Activated naive CD4-positive, alpha-beta T cell treated with anti-CD3 and anti-CD28 coated beads, Interleukin-2, amount 50 U/mL, for 24 hours (primary cell): Measurements from ENCODE around the gene IL1B.
A peak's percentile ranks its signal among the peaks of the same experiment; 100 is the strongest.

Experiments
- H3K27ac Mint-ChIP-seq: one replicate; pipeline ENCODE4 v1.8.0; 2021; ENCODE audit warnings: mild to moderate bottlenecking, mixed read lengths
- H3K27me3 Mint-ChIP-seq: one replicate; pipeline ENCODE4 v1.8.0; 2021; ENCODE audit warnings: mixed read lengths
- H3K36me3 Mint-ChIP-seq: one replicate; pipeline ENCODE4 v1.8.0; 2021; ENCODE audit warnings: mixed read lengths
- H3K4me1 Mint-ChIP-seq: one replicate; pipeline ENCODE4 v1.8.0; 2021; ENCODE audit warnings: mixed read lengths
- H3K4me3 Mint-ChIP-seq: one replicate; pipeline ENCODE4 v1.8.0; 2021; ENCODE audit warnings: mild to moderate bottlenecking, mixed read lengths
- H3K9me3 Mint-ChIP-seq: one replicate; pipeline ENCODE4 v1.8.0; 2021; ENCODE audit warnings: mixed read lengths

Gene IL1B

GRCh38 chr2:112807233-112807807 is 29.3 kb downstream of the IL1B start:
- Mint-ChIP-seq H3K4me3 (no peak overlapping the region), H3K27me3 (no peaks in the 10 kb centered on the region), H3K36me3 (peaks cover 2% of the 10 kb centered on the region), H3K27ac (no peak overlapping the region), H3K4me1 (peaks cover 16% of the 10 kb centered on the region), H3K9me3 (peaks cover 14% of the 10 kb centered on the region)

DNA sequence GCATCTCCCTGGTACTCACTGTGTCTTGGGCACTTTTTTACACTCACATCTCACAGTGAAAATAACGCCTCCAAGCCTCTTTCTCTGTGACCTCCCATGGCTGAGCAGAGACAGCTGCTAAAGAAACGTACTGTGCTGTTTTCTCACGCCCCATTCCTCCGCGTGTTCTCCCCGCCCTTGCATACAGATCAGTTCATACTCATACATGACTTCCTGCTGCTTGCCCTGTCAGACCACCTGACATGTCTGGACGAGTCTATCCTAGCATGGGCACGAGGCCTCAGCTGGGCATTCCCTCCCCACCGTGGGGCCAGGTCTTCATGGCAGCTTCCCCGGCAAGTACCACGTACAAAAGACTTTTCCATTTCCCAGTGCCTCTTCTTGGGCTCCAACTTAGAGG is 31.0 kb downstream of the IL1B start:
- no peak overlapping the region for H3K27ac Mint-ChIP-seq
- peaks cover 4% of the 10 kb centered on the region for H3K4me1 Mint-ChIP-seq
- H3K27me3 Mint-ChIP-seq: no peaks in the 10 kb centered on the region
- no peaks in the 10 kb centered on the region for H3K36me3 Mint-ChIP-seq
- H3K9me3 Mint-ChIP-seq: peaks cover 14% of the 10 kb centered on the region
- no peak overlapping the region for H3K4me3 Mint-ChIP-seq

DNA sequence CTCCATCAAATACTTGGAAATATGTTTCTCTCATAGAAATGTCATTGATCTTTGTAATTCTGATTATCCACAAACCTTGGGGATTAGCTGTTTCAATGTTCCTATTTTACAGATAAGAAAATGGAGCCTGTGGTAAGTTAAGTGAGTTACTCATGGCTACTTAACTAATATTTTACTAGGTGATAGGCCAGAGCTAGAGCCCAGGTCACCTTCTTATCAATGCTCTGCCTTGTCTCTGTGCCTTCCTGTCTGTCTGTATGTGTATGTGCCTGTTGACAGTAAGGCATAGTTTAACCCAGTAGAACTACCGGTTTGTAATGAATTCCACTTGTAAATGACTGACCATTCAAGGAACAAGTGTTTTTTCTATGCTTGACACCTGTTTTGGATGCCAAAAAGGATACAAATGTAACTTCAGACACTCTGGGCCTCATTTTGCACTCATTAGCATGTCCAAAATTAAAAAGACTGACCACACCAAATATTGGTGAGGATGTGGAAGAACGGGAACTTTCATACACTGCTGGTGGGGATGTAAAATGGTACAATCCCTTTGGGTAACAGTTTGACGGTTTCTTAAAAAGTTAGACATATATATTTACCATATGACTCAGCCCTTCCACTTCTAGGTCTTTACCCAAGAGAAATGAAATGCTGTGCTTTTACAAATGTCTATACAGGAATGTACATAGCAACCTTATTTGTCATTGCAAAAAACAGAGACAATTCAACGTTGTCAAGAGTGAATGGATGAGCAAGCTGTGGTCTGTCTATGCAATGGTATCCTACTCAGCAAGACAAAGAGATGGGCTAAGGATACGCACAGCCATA is 32.7 kb downstream of the IL1B start:
- Mint-ChIP-seq H3K4me1 (peaks cover 4% of the 10 kb centered on the region), H3K27ac (peak overlapping the region; percentile 46)

GRCh38 chr2:112800881-112801583 is 35.5 kb downstream of the IL1B start:
- no peak overlapping the region for H3K4me3 Mint-ChIP-seq
- H3K4me1 Mint-ChIP-seq: peaks cover 4% of the 10 kb centered on the region
- H3K9me3 Mint-ChIP-seq: no peaks in the 10 kb centered on the region
- H3K27ac Mint-ChIP-seq: no peak overlapping the region
- H3K27me3 Mint-ChIP-seq: no peaks in the 10 kb centered on the region
- H3K36me3 Mint-ChIP-seq: no peaks in the 10 kb centered on the region

More for the DNA sequence above, 32.7 kb downstream of the IL1B start:
- no peaks in the 10 kb centered on the region for H3K27me3 Mint-ChIP-seq
- H3K4me3 Mint-ChIP-seq: no peak overlapping the region
- peaks cover 14% of the 10 kb centered on the region for H3K9me3 Mint-ChIP-seq
- no peaks in the 10 kb centered on the region for H3K36me3 Mint-ChIP-seq

GRCh38 chr2:112798979-112799975 is 37.3 kb downstream of the IL1B start:
- Mint-ChIP-seq H3K36me3 (no peaks in the 10 kb centered on the region), H3K27ac (no peak overlapping the region), H3K9me3 (no peaks in the 10 kb centered on the region), H3K27me3 (peaks cover 2% of the 10 kb centered on the region), H3K4me3 (no peak overlapping the region), H3K4me1 (peaks cover under 1% of the 10 kb centered on the region)

GRCh38 chr2:112796486-112796885 is 40.1 kb downstream of the IL1B start:
- H3K4me3 Mint-ChIP-seq: no peak overlapping the region
- peaks cover 2% of the 10 kb centered on the region for H3K27me3 Mint-ChIP-seq
- H3K36me3 Mint-ChIP-seq: no peaks in the 10 kb centered on the region
- H3K4me1 Mint-ChIP-seq: peaks cover 4% of the 10 kb centered on the region
- H3K27ac Mint-ChIP-seq: no peak overlapping the region
- H3K9me3 Mint-ChIP-seq: no peaks in the 10 kb centered on the region

GRCh38 chr2:112795774-112796173 is 40.8 kb downstream of the IL1B start:
- no peak overlapping the region for H3K4me3 Mint-ChIP-seq
- H3K9me3 Mint-ChIP-seq: no peaks in the 10 kb centered on the region
- H3K4me1 Mint-ChIP-seq: peaks cover 4% of the 10 kb centered on the region
- no peak overlapping the region for H3K27ac Mint-ChIP-seq
- peaks cover 2% of the 10 kb centered on the region for H3K27me3 Mint-ChIP-seq
- H3K36me3 Mint-ChIP-seq: no peaks in the 10 kb centered on the region

DNA sequence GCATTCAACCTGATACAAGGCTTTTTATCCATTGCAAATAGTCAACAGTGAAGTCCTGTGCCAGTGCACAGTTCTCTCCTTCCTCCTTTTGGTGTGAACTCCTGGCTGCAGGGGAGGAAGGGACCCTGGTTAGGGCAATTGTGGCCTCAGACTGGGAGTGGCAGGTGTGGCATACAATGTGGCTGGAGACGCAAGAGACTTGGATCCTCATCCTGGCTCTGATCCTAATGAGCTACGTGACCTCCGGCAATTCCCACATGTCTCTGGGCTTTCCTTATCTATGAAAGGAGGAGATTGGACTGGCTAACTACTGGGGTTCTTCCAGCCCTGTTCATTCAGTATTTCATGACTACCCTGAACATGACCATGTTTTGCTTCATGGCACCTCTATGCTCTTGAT is 41.7 kb downstream of the IL1B start:
- Mint-ChIP-seq H3K4me1 (peaks cover 4% of the 10 kb centered on the region), H3K9me3 (no peaks in the 10 kb centered on the region), H3K36me3 (no peaks in the 10 kb centered on the region), H3K27me3 (peaks cover 2% of the 10 kb centered on the region), H3K27ac (no peak overlapping the region), H3K4me3 (no peak overlapping the region)

DNA sequence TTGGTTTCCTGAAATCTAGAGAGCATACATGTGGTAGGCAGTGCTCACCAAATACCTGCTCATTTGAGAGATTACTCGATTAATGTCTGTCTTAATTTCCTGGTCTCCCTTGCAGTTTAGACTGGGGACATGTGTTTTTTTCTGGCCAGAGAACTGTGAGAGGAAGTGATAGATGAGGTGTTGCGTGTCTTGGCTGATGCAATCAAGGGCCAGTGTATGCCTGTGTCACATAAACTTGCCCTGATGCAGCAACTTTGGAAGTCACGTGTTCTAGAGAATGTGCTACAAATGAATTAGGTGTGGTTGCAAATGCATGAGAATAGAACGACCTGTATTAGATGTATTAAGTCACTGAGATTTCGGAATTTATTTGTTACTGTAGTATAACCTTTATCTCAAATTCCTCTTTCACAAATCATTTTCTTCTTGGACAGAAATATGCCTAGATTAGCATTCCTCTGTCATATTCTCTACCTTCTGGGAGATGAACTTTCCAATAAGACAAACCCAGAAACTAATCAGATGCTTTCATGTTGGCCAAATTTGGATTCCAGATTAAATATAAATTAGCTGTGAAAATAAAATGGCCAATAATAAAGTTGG is 42.3 kb downstream of the IL1B start:
- Mint-ChIP-seq H3K27me3 (peaks cover 2% of the 10 kb centered on the region), H3K4me1 (peaks cover 4% of the 10 kb centered on the region), H3K36me3 (no peaks in the 10 kb centered on the region), H3K4me3 (no peak overlapping the region), H3K9me3 (no peaks in the 10 kb centered on the region), H3K27ac (no peak overlapping the region)

GRCh38 chr2:112793449-112793978 is 43.1 kb downstream of the IL1B start:
- Mint-ChIP-seq H3K27ac (no peak overlapping the region), H3K4me3 (no peak overlapping the region)

DNA sequence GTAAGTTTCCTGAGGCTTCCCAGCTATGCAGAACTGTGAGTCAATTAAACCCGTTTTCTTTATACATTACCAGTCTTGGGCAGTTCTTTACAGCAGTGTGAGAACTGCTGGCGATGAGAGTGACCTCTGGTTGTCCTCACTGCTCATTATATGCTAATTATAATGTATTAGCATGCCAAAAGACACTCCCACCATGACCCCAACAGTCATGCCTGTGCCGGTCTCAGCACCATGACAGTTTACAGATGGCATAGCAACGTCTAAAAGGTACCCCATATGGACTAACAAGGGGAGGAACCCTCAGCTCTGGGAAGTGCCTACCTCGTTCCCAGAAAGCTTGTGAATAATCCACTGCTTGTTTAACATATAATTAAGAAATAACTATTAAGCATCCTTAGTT is 44.2 kb downstream of the IL1B start:
- no peak overlapping the region for H3K4me3 Mint-ChIP-seq
- H3K4me1 Mint-ChIP-seq: peaks cover 4% of the 10 kb centered on the region
- H3K27ac Mint-ChIP-seq: no peak overlapping the region
- H3K9me3 Mint-ChIP-seq: no peaks in the 10 kb centered on the region
- no peaks in the 10 kb centered on the region for H3K36me3 Mint-ChIP-seq
- H3K27me3 Mint-ChIP-seq: peaks cover 2% of the 10 kb centered on the region

More at GRCh38 chr2:112793449-112793978, 43.1 kb downstream of the IL1B start:
- H3K9me3 Mint-ChIP-seq: no peaks in the 10 kb centered on the region
- no peaks in the 10 kb centered on the region for H3K36me3 Mint-ChIP-seq
- peaks cover 2% of the 10 kb centered on the region for H3K27me3 Mint-ChIP-seq
- H3K4me1 Mint-ChIP-seq: peaks cover 4% of the 10 kb centered on the region

GRCh38 chr2:112791693-112792230 is 44.8 kb downstream of the IL1B start:
- Mint-ChIP-seq H3K9me3 (no peaks in the 10 kb centered on the region), H3K4me3 (no peak overlapping the region), H3K27ac (no peak overlapping the region), H3K4me1 (peaks cover 4% of the 10 kb centered on the region), H3K27me3 (peaks cover 4% of the 10 kb centered on the region), H3K36me3 (no peaks in the 10 kb centered on the region)

DNA sequence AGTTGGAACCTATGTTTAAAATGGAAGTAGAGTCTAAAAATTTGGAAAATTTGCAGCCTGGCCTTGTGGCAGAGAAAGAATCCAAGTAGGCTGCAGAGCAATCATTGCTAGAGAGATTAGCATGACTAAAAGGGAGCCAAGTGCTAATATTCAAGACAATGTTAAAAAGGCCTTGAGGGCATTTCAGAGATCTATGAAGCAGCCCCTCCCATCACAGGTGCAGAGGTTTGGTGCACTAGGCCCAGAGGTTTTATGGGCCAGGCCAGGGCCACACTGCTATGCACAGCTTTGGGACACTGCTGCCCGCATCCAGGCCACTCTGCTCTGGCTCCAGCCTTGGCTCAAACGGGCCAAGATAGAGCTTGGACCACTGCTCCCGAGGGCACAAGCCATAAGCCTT is 45.6 kb downstream of the IL1B start:
- no peaks in the 10 kb centered on the region for H3K36me3 Mint-ChIP-seq
- H3K4me3 Mint-ChIP-seq: no peak overlapping the region
- peaks cover 4% of the 10 kb centered on the region for H3K27me3 Mint-ChIP-seq
- H3K4me1 Mint-ChIP-seq: peaks cover 4% of the 10 kb centered on the region
- no peak overlapping the region for H3K27ac Mint-ChIP-seq
- H3K9me3 Mint-ChIP-seq: no peaks in the 10 kb centered on the region

GRCh38 chr2:112790305-112790704 is 46.3 kb downstream of the IL1B start:
- H3K4me1 Mint-ChIP-seq: peaks cover 4% of the 10 kb centered on the region
- no peak overlapping the region for H3K27ac Mint-ChIP-seq
- no peak overlapping the region for H3K4me3 Mint-ChIP-seq
- peaks cover 2% of the 10 kb centered on the region for H3K27me3 Mint-ChIP-seq
- H3K9me3 Mint-ChIP-seq: no peaks in the 10 kb centered on the region
- no peaks in the 10 kb centered on the region for H3K36me3 Mint-ChIP-seq
